ENCODE results near the gene KRT25.
"Not testable (repeated sequence)": the region's sequence is repeated elsewhere in the genome, so short reads cannot be mapped to it uniquely, and the experiment has no call there.

Gene KRT25

GRCh38 chr17:40751065-40751464 lies 4.1 kb downstream of the KRT25 start:
- no peak for DNase-seq

GRCh38 chr17:40750391-40750790 lies 4.7 kb downstream of the KRT25 start:
- DNase-seq, result no peak

- not testable (repeated sequence) for DNase-seq
Measured at GRCh38 chr17:40748666-40749065, 6.5 kb downstream of the KRT25 start.

GRCh38 chr17:40738553-40738952 lies 16.6 kb downstream of the KRT25 start:
- DNase-seq, result no peak

- DNase-seq, result no peak
Measured at GRCh38 chr17:40735016-40735415, 20.1 kb downstream of the KRT25 start.

GRCh38 chr17:40734018-40734417 lies 21.1 kb downstream of the KRT25 start:
- DNase-seq, result no peak

- DNase-seq, result no peak
Measured at GRCh38 chr17:40730970-40731369, 24.2 kb downstream of the KRT25 start.

- DNase-seq, result peak; percentile 48
Measured at GRCh38 chr17:40727447-40728231, 27.5 kb downstream of the KRT25 start.

- no peak for DNase-seq
Measured at GRCh38 chr17:40726919-40727318, 28.2 kb downstream of the KRT25 start.

GRCh38 chr17:40724656-40725055 lies 30.5 kb downstream of the KRT25 start:
- no peak for DNase-seq

GRCh38 chr17:40722241-40722640 lies 32.9 kb downstream of the KRT25 start:
- DNase-seq, result no peak

GRCh38 chr17:40720899-40721298 lies 34.2 kb downstream of the KRT25 start:
- no peak for DNase-seq

- no peak for DNase-seq
Measured at GRCh38 chr17:40718930-40719329, 36.2 kb downstream of the KRT25 start.

- DNase-seq, result no peak
Measured at GRCh38 chr17:40717776-40718175, 37.4 kb downstream of the KRT25 start.

GRCh38 chr17:40714473-40714872 lies 40.7 kb downstream of the KRT25 start:
- DNase-seq, result no peak

- DNase-seq, result peak; percentile 56
Measured at GRCh38 chr17:40707745-40708144, 47.4 kb downstream of the KRT25 start.

GRCh38 chr17:40705584-40705983 lies 49.5 kb downstream of the KRT25 start:
- DNase-seq, result no peak

GRCh38 chr17:40703652-40704051 lies 51.5 kb downstream of the KRT25 start, which contains the start of gene KRT24:
TSS of gene KRT24 (minus strand) at chr17:40703752. CDS start at chr17:40703693, 59 bp downstream.
- no peak for DNase-seq

GRCh38 chr17:40702271-40702670 lies 52.9 kb downstream of the KRT25 start:
- no peak for DNase-seq

GRCh38 chr17:40699853-40700252 lies 55.3 kb downstream of the KRT25 start:
- no peak for DNase-seq

- DNase-seq, result no peak
Measured at GRCh38 chr17:40699371-40699770, 55.8 kb downstream of the KRT25 start.
